Cardiac muscle cell (in vitro differentiated cells and primary cell): ENCODE data around the gene RBM20. TPM values are rescaled to one million over a fixed set of nuclear protein-coding genes. Genes with fewer than 3 reads are reported as not detected.

Experiments
- DNase-seq, 2 donors: peaks; one replicate each; pipeline versions ENCODE4 v3.0.0 to v3.0.0-alpha.2; 2010 to 2017; ENCODE audit warnings: low read depth in 1 of 2, low spot score in 1 of 2
- H3K27ac ChIP-seq: fragments of 200-600 bp; sonication (generic); 2 replicates; pipeline ENCODE4 v1.5.1; 2016
- H3K27me3 ChIP-seq: fragments of 200-600 bp; sonication (generic); 2 replicates; pipeline ENCODE4 v1.6.0; 2016; ENCODE audit warnings: control low read depth
- H3K36me3 ChIP-seq: fragments of 200-600 bp; sonication (generic); 2 replicates; pipeline ENCODE4 v1.5.1; 2016; ENCODE audit warnings: control low read depth
- H3K4me1 ChIP-seq: fragments of 200-600 bp; sonication (generic); 2 replicates; pipeline ENCODE4 v1.8.1; 2017; ENCODE audit warnings: low read depth, mild to moderate bottlenecking, mixed run types
- H3K4me3 ChIP-seq: fragments of 200-600 bp; sonication (generic); 2 replicates; pipeline ENCODE4 v1.5.1; 2016; ENCODE audit warnings: mild to moderate bottlenecking
- H3K9me3 ChIP-seq: fragments of 200-600 bp; sonication (generic); 2 replicates; pipeline ENCODE4 v1.5.1; 2017; ENCODE audit warnings: low read depth, mild to moderate bottlenecking, control low read depth
- CTCF ChIP-seq: IDR thresholded peaks from 2 replicates; pipeline ENCODE4 v1.5.1; 2012; ENCODE audit warnings: low read depth, mild to moderate bottlenecking, low read length
- polyA plus RNA-seq: library from polyadenylated mRNA; unstranded; fragments of >200 nt; fragmentation: Nextera tagmentation; extraction: Ambion mirVana; gene quantifications from 2 replicates; pipeline ENCODE4 v1.2.1, GENCODE V29; 2016
- total RNA-seq: library from RNA; depleted of rRNA; stranded (reverse); fragments of >200 nt; gene quantifications from 2 replicates; pipeline ENCODE4 v1.2.3, GENCODE V29; 2016

The RBM20 gene
- total and polyA plus RNA-seq, 2 experiments from 2014 or later = 19.2 to 28.5 TPM

GRCh38 chr10:110818311-110819256 lies 174.4 kb downstream of the RBM20 start:
- DNase-seq = no peak
- H3K9me3 ChIP-seq = no peaks in the 10 kb centered on the region
- H3K36me3 ChIP-seq = peaks cover 3% of the 10 kb centered on the region
- H3K27me3 ChIP-seq = no peaks in the 10 kb centered on the region
- no peak overlapping the region for H3K4me3 ChIP-seq
- peaks cover 61% of the 10 kb centered on the region for H3K4me1 ChIP-seq
- TF ChIP-seq CTCF = no peak
- peak overlapping the region; percentile 91 for H3K27ac ChIP-seq

GRCh38 chr10:110820321-110820814 lies 176.2 kb downstream of the RBM20 start:
- no peaks in the 10 kb centered on the region for H3K9me3 ChIP-seq
- H3K36me3 ChIP-seq = no peaks in the 10 kb centered on the region
- H3K4me1 ChIP-seq = peaks cover 66% of the 10 kb centered on the region
- peak; percentile 38 to 64 for DNase-seq
- no peak overlapping the region for H3K4me3 ChIP-seq
- H3K27ac ChIP-seq = peak overlapping the region; percentile 91
- no peaks in the 10 kb centered on the region for H3K27me3 ChIP-seq
- no peak for TF ChIP-seq CTCF

GRCh38 chr10:110821508-110821907 lies 177.4 kb downstream of the RBM20 start:
- Histone ChIP-seq H3K4me3 (no peak overlapping the region), H3K27ac (peak overlapping the region; percentile 91), H3K4me1 (peaks cover 66% of the 10 kb centered on the region), H3K36me3 (no peaks in the 10 kb centered on the region), H3K27me3 (no peaks in the 10 kb centered on the region), H3K9me3 (no peaks in the 10 kb centered on the region)
- TF ChIP-seq CTCF = no peak
- peak; percentile 24 to 34 for DNase-seq

- peak in 1 of 2 donors; percentile 21 for DNase-seq
- no peaks in the 10 kb centered on the region for H3K36me3 ChIP-seq
- no peak for TF ChIP-seq CTCF
- H3K4me1 ChIP-seq = peaks cover 66% of the 10 kb centered on the region
- H3K27ac ChIP-seq = peak overlapping the region; percentile 91
- H3K4me3 ChIP-seq = no peak overlapping the region
- H3K27me3 ChIP-seq = no peaks in the 10 kb centered on the region
- H3K9me3 ChIP-seq = no peaks in the 10 kb centered on the region
Measured at GRCh38 chr10:110822035-110822711, 178.0 kb downstream of the RBM20 start.

GRCh38 chr10:110822712-110823311 lies 178.7 kb downstream of the RBM20 start:
- DNase-seq = peak in 1 of 2 donors; percentile 18
- Histone ChIP-seq H3K9me3 (no peaks in the 10 kb centered on the region), H3K36me3 (no peaks in the 10 kb centered on the region), H3K4me1 (peaks cover 65% of the 10 kb centered on the region), H3K27ac (peak overlapping the region; percentile 91), H3K27me3 (no peaks in the 10 kb centered on the region), H3K4me3 (no peak overlapping the region)
- no peak for TF ChIP-seq CTCF
